PC-3 (cell line): ENCODE results near the gene VWA7. TPM values are rescaled to one million over a fixed set of nuclear protein-coding genes. Genes with fewer than 3 reads are reported as not detected.

ENCODE experiments used
- ATAC-seq: fragments of 200-7000 bp; cut with Tn5 transposase; 2 replicates; pipeline ENCODE4 v1.9.1; 2020; ENCODE audit warnings: mild to moderate bottlenecking, moderate library complexity
- BruUV-seq: library from RNA; stranded (reverse); fragments of 400-500 nt; replicated peaks from 2 replicates; lab custom pipeline; 2021; lab: Mats Ljungman, UMichigan
- CTCF ChIA-PET: fragments of 300-600 bp; sonication (Branson Sonifier 250); formaldehyde crosslinking; loops from one replicate; lab custom pipeline; 2022; ENCODE audit warnings: antibody characterized with exemption; lab: Charles Lee
- POLR2A ChIA-PET: fragments of 300-600 bp; sonication (Branson Sonifier 250); formaldehyde crosslinking; loops from one replicate; lab custom pipeline; 2022; ENCODE audit warnings: antibody characterized with exemption; ENCODE audit not compliant: unreplicated experiment; lab: Charles Lee
- DNase-seq: peaks from one replicate; pipeline ENCODE4 v3.0.0-alpha.2; 2015
- H2AFZ ChIP-seq: fragments of 300-600 bp; sonication (generic); 2 replicates; pipeline ENCODE4 v1.6.0; 2016; ENCODE audit warnings: antibody characterized with exemption, low read length
- H3F3A ChIP-seq: fragments of 300-600 bp; sonication (generic); one replicate; pipeline ENCODE4 v1.6.0; 2017; ENCODE audit warnings: antibody characterized with exemption, low read length, control low read depth, mild to moderate bottlenecking; ENCODE audit not compliant: unreplicated experiment
- H3K27ac ChIP-seq: fragments of 300-600 bp; sonication (generic); 2 replicates; pipeline ENCODE4 v1.5.1; 2016; ENCODE audit warnings: mild to moderate bottlenecking, low read length
- H3K27me3 ChIP-seq: fragments of 300-600 bp; sonication (generic); 2 replicates; pipeline ENCODE4 v1.6.1; 2016; ENCODE audit warnings: low read length, mixed read lengths
- H3K36me3 ChIP-seq: fragments of 300-600 bp; sonication (generic); 2 replicates; pipeline ENCODE4 v1.6.1; 2016; ENCODE audit warnings: low read depth, mixed run types, low read length, mixed read lengths
- H3K4me1 ChIP-seq: fragments of 300-600 bp; sonication (generic); 2 replicates; pipeline ENCODE4 v1.5.1; 2016; ENCODE audit warnings: low read length; ENCODE audit not compliant: insufficient read depth
- H3K4me2 ChIP-seq: fragments of 300-600 bp; sonication (generic); 2 replicates; pipeline ENCODE4 v1.6.0; 2016; ENCODE audit warnings: low read length
- H3K4me3 ChIP-seq: fragments of 300-600 bp; sonication (generic); 2 replicates; pipeline ENCODE4 v1.5.1; 2016; ENCODE audit warnings: mild to moderate bottlenecking, low read length, mixed read lengths
- H3K79me2 ChIP-seq: fragments of 300-600 bp; sonication (generic); 2 replicates; pipeline ENCODE4 v1.6.1; 2017; ENCODE audit warnings: low read length, mixed read lengths
- H3K9ac ChIP-seq: fragments of 300-600 bp; sonication (generic); 2 replicates; pipeline ENCODE4 v1.6.0; 2016; ENCODE audit warnings: mild to moderate bottlenecking, low read length
- H3K9me2 ChIP-seq: fragments of 300-600 bp; sonication (generic); replicated peaks from 2 replicates; pipeline ENCODE4 v1.6.1; 2016; ENCODE audit warnings: mixed run types, low read length, mixed read lengths
- H3K9me3 ChIP-seq: fragments of 300-600 bp; sonication (generic); 2 replicates; pipeline ENCODE4 v1.6.1; 2016; ENCODE audit warnings: low read length, mixed read lengths
- H4K20me1 ChIP-seq: fragments of 300-600 bp; sonication (generic); 2 replicates; pipeline ENCODE4 v1.6.1; 2016; ENCODE audit warnings: low read length, mixed read lengths
- EZH2 ChIP-seq: fragments of 300-600 bp; sonication (generic); IDR thresholded peaks from one replicate; pipeline ENCODE4 v1.6.1; 2017; ENCODE audit warnings: antibody characterized with exemption, mild to moderate bottlenecking, low read length; ENCODE audit not compliant: unreplicated experiment
- EZH2phosphoT487 ChIP-seq: fragments of 300-600 bp; sonication (generic); IDR thresholded peaks from 2 replicates; pipeline ENCODE4 v1.6.1; 2018; ENCODE audit warnings: mild to moderate bottlenecking, antibody characterized with exemption, low read length, borderline replicate concordance
- intact Hi-C: fragments of 100-400 bp; cut with micrococcal nuclease; formaldehyde crosslinking; loops from 2 replicates; pipeline ENCODE4 v1.9.0; 2023
- total RNA-seq: library from RNA; depleted of rRNA; stranded (reverse); fragments of >200 nt; gene quantifications from 2 replicates; pipeline ENCODE4 v1.2.3, GENCODE V29; 2014
- TF ChIP-seq, protein P1 (sequence below): fragments of 300-600 bp; sonication (generic); conservative IDR thresholded peaks from 2 replicates; pipeline ENCODE4 v1.5.1; 2017; ENCODE audit warnings: antibody characterized with exemption, low read depth, mild to moderate bottlenecking, low read length

Gene VWA7
- total RNA-seq, 1 experiment from 2014 or later: 1.9 TPM

DNA sequence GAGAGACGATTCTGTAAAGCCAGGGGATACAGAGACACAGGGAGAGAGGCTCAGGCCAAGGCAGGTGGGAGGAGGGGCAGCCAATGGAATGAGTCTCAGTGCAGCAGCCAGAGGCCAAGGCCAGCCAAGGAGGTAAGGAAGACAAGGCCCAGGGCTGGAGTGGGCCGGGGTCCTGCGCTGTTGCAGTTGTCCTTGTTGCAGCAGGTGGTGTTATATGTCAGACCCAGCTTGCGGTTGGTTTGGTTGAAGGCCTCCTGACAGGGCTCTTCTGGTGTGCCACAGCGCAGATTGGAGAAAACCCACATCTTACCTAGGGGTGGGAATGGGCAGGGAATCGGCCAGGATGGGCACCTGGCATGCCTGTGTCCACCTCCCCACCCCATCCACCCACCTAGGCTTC, 58.1 kb downstream of the VWA7 start:
- ATAC-seq (no peak), DNase-seq (no peak)
- Histone ChIP-seq H3K36me3 (no peaks in the 10 kb centered on the region), H3K9me2 (no peaks in the 10 kb centered on the region), H3K27ac (peak overlapping the region; percentile 51), H3K27me3 (no peaks in the 10 kb centered on the region), H3K9me3 (no peaks in the 10 kb centered on the region), H3K4me1 (peaks cover 29% of the 10 kb centered on the region), H3K4me3 (no peak overlapping the region), H3K79me2 (no peaks in the 10 kb centered on the region), H2AFZ (no peak overlapping the region), H4K20me1 (no peaks in the 10 kb centered on the region), H3F3A (no peaks in the 10 kb centered on the region), H3K4me2 (peak overlapping the region; percentile 58), H3K9ac (no peak overlapping the region)
- intact Hi-C loops: loop anchor here (10.0 kb wide), 1 partner anchor 46 kb away; the partner anchor contains the start of gene SAPCD1
- ChIA-PET POLR2A (no interaction called here), CTCF (interaction anchor here (0.6 kb wide), 1 partner anchor 47 kb away, joined by 3 read pairs; no protein-coding TSS in a partner anchor)
- TF ChIP-seq, protein P1, sequence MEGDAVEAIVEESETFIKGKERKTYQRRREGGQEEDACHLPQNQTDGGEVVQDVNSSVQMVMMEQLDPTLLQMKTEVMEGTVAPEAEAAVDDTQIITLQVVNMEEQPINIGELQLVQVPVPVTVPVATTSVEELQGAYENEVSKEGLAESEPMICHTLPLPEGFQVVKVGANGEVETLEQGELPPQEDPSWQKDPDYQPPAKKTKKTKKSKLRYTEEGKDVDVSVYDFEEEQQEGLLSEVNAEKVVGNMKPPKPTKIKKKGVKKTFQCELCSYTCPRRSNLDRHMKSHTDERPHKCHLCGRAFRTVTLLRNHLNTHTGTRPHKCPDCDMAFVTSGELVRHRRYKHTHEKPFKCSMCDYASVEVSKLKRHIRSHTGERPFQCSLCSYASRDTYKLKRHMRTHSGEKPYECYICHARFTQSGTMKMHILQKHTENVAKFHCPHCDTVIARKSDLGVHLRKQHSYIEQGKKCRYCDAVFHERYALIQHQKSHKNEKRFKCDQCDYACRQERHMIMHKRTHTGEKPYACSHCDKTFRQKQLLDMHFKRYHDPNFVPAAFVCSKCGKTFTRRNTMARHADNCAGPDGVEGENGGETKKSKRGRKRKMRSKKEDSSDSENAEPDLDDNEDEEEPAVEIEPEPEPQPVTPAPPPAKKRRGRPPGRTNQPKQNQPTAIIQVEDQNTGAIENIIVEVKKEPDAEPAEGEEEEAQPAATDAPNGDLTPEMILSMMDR: no peak
- no peak for TF ChIP-seq EZH2
- no peak for TF ChIP-seq EZH2phosphoT487
- BruUV-seq: no TSS peak

DNA sequence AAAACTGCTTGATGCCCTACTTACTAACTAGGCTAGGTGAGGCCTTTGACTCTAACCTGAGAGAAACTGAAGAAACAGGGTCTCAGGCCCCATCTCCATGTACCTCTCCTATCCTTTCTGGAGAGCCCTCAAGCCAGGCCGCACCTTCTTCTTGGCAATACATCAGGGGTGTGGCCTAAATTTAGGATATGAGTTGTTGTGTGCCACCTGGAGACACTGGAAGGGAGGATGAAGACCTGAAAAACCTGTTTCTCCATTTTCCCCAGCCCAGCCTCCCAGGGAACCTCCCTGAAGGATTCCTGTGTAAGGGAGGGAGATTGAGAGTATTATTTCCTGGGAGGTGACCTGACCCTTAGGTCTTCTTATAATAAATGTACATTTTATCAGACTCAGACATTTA, 58.9 kb downstream of the VWA7 start:
- Histone ChIP-seq H3K79me2 (no peaks in the 10 kb centered on the region), H3K36me3 (no peaks in the 10 kb centered on the region), H3K9me2 (no peaks in the 10 kb centered on the region), H3F3A (no peaks in the 10 kb centered on the region), H3K4me2 (peak overlapping the region; percentile 73), H4K20me1 (no peaks in the 10 kb centered on the region), H2AFZ (peak overlapping the region; percentile 13; the same call in 1 of the 2 replicates), H3K9ac (peak overlapping the region; percentile 28; the same call in 1 of the 2 replicates), H3K9me3 (no peaks in the 10 kb centered on the region), H3K4me1 (peaks cover 29% of the 10 kb centered on the region), H3K27ac (peak overlapping the region; percentile 81), H3K4me3 (peak overlapping the region; percentile 15; the same call in 1 of the 2 replicates), H3K27me3 (no peaks in the 10 kb centered on the region)
- no peak for TF ChIP-seq EZH2phosphoT487
- TF ChIP-seq, protein P1: no peak
- TF ChIP-seq EZH2: no peak
- DNase-seq (peak; percentile 98), ATAC-seq (peak; percentile 73)
- BruUV-seq: no TSS peak
- ChIA-PET CTCF (interaction anchor here (0.6 kb wide), 1 partner anchor 48 kb away, joined by 3 read pairs; no protein-coding TSS in a partner anchor), POLR2A (no interaction called here)
- intact Hi-C loops: loop anchor here (10.0 kb wide), 1 partner anchor 47 kb away; the partner anchor contains the start of gene SAPCD1
